H1 (cell line): ENCODE results near the gene TLCD5. TPM values are rescaled to one million over a fixed set of nuclear protein-coding genes. Genes with fewer than 3 reads are reported as not detected.

ENCODE experiments used
- NANOG ChIP-seq: IDR thresholded peaks from 2 replicates; pipeline ENCODE4 v1.6.1; 2011; ENCODE audit warnings: low read length, low read depth, mild to moderate bottlenecking, inconsistent platforms; ENCODE audit not compliant: insufficient read depth, poor library complexity, severe bottlenecking
- SUZ12 ChIP-seq: fragments of 200-600 bp; sonication (generic); IDR thresholded peaks from 2 replicates; pipeline ENCODE4 v1.6.1; 2012; ENCODE audit warnings: mild to moderate bottlenecking, inconsistent platforms, low read length, moderate library complexity, mixed read lengths
- polyA plus RNA-seq, 7 experiments: library from polyadenylated mRNA; depleted of rRNA in 3 of 7; stranded (reverse) in 5 of 7; unstranded in 2 of 7; fragments of >200 nt in 5 of 7; fragments of 200-250 nt in 2 of 7; gene quantifications; 1 replicate in 5 of 7; 2 replicates in 1 of 7; 4 replicates in 1 of 7; pipeline versions ENCODE4 v1.2.1 to v1.2.3, GENCODE V29; 2011 to 2013; ENCODE audit warnings: missing spikeins in 2 of 7, mixed read lengths in 2 of 7
- total RNA-seq: library from RNA; stranded (reverse); fragmentation: NEBNext Ultra II Directional; extraction: Animal tissue kit (Norgen Biotek cat#: 25700); gene quantifications from 2 replicates; pipeline ENCODE4 v1.2.1, GENCODE V29; 2021
- TF ChIP-seq, protein P1 (sequence below): IDR thresholded peaks from 2 replicates; pipeline ENCODE4 v1.6.1; 2011; ENCODE audit warnings: low read length, improper control_type of control experiment

The TLCD5 gene
- total and polyA plus RNA-seq, 2 of the 8 experiments (the other 6 are each of a cell fraction or from before 2014, with no cell fraction given), result 9.5 to 10.1 TPM

- TF ChIP-seq, protein P1, sequence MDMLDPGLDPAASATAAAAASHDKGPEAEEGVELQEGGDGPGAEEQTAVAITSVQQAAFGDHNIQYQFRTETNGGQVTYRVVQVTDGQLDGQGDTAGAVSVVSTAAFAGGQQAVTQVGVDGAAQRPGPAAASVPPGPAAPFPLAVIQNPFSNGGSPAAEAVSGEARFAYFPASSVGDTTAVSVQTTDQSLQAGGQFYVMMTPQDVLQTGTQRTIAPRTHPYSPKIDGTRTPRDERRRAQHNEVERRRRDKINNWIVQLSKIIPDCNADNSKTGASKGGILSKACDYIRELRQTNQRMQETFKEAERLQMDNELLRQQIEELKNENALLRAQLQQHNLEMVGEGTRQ, result no peak
- no peak for TF ChIP-seq NANOG
- no peak for TF ChIP-seq SUZ12
These were observed 21.1 kb downstream of the TLCD5 start (continued) for GRCh38 chr11:120346233-120346632.
